Measurements from ENCODE around the gene C8B.

Gene C8B

DNA sequence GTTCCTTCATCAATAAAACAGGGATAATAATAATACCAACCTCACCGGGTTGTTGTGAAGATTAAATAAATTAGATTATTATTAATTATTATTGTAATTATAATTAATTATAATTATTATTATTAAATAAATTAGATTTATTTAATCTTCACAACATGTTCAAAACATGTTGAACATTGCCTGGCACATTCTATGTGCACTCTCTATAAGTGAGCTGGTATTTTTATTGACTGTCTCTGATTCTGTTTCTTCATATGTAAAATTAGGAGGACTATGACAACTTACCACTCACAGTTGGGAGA, 834 bp upstream of the C8B start:
- no peak for TF ChIP-seq POLR2AphosphoS5 (IDR thresholded peaks at IDR 0.05; ENCODE audit: low read depth, low read length)
- no peak for TF ChIP-seq TAF1 (IDR thresholded peaks at IDR 0.05; ENCODE audit: borderline replicate concordance, insufficient read depth, low read length)
- TF ChIP-seq, protein P1, sequence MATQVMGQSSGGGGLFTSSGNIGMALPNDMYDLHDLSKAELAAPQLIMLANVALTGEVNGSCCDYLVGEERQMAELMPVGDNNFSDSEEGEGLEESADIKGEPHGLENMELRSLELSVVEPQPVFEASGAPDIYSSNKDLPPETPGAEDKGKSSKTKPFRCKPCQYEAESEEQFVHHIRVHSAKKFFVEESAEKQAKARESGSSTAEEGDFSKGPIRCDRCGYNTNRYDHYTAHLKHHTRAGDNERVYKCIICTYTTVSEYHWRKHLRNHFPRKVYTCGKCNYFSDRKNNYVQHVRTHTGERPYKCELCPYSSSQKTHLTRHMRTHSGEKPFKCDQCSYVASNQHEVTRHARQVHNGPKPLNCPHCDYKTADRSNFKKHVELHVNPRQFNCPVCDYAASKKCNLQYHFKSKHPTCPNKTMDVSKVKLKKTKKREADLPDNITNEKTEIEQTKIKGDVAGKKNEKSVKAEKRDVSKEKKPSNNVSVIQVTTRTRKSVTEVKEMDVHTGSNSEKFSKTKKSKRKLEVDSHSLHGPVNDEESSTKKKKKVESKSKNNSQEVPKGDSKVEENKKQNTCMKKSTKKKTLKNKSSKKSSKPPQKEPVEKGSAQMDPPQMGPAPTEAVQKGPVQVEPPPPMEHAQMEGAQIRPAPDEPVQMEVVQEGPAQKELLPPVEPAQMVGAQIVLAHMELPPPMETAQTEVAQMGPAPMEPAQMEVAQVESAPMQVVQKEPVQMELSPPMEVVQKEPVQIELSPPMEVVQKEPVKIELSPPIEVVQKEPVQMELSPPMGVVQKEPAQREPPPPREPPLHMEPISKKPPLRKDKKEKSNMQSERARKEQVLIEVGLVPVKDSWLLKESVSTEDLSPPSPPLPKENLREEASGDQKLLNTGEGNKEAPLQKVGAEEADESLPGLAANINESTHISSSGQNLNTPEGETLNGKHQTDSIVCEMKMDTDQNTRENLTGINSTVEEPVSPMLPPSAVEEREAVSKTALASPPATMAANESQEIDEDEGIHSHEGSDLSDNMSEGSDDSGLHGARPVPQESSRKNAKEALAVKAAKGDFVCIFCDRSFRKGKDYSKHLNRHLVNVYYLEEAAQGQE (IDR thresholded peaks at IDR 0.05; ENCODE audit: insufficient read depth in 1 of 2, low read depth in 2 of 2, low read length in 2 of 2), result no peak
- no peak for TF ChIP-seq SIN3A (IDR thresholded peaks at IDR 0.05; ENCODE audit: borderline replicate concordance, insufficient read depth, low read length)
- TF ChIP-seq FOXP2 (optimal IDR thresholded peaks at IDR 0.05; ENCODE audit: borderline replicate concordance, extremely low read depth, extremely low read length, insufficient read depth), result no peak

DNA sequence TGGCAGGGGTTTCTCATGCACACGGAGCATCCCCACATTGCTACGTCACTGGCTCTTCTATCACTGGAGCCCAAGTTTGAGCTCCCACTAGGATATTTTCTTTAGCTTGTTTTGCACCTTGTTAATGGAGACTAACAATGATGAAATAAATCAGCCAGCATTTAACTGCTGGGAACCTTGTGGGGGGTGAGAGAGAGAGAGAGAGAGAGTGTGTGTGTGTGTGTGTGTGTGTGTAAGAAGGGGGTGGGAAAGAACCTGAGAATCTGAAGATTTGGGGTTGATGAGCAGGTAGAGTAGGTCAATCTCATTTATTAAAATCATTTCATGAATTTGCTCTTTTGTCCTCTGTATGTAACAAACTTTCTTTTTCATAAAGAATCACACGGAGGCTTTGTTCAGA, 624 bp downstream of the C8B start:
- no peak for TF ChIP-seq SIN3A (IDR thresholded peaks at IDR 0.05; ENCODE audit: borderline replicate concordance, insufficient read depth, low read length)
- TF ChIP-seq, protein P1 (IDR thresholded peaks at IDR 0.05; ENCODE audit: insufficient read depth in 1 of 2, low read depth in 2 of 2, low read length in 2 of 2), result no peak
- TF ChIP-seq POLR2AphosphoS5 (IDR thresholded peaks at IDR 0.05; ENCODE audit: low read depth, low read length), result no peak
- TF ChIP-seq FOXP2 (optimal IDR thresholded peaks at IDR 0.05; ENCODE audit: borderline replicate concordance, extremely low read depth, extremely low read length, insufficient read depth), result no peak
- TF ChIP-seq TAF1 (IDR thresholded peaks at IDR 0.05; ENCODE audit: borderline replicate concordance, insufficient read depth, low read length), result no peak

DNA sequence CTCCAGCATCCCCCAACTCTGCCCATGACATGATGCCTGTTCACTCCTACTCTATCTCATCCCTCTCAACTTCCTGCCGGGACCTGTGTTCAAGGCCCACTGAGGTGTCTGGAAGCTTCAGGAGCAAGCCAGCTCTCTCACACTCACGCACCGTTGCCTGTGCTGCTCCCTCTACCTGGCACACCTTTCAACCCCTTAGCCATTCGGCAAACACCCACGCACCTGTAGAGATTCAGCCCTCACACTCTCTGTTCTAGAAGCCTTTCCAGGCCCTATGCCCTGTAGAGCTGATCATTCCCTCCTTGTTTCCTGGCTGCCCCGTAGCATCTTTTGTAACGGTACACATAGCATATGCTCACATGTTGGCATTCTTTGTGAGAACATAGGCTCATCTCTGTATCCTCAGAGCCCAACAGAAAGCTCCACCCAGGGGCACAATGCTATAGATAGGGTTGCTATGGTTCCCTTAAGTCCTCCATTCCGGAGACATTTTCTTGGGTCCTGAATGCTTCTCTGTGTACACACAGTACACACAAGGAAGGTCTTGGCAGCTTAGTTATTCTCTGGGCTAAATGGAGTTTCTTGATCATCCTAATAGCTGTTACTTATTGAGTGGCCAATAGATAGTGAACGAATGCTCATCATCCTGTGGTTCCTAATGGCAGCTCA, 1.3 kb downstream of the C8B start:
- TF ChIP-seq, protein P1 (IDR thresholded peaks at IDR 0.05; ENCODE audit: insufficient read depth in 1 of 2, low read depth in 2 of 2, low read length in 2 of 2), result no peak
- TF ChIP-seq FOXP2 (optimal IDR thresholded peaks at IDR 0.05; ENCODE audit: borderline replicate concordance, extremely low read depth, extremely low read length, insufficient read depth) (no peak), POLR2AphosphoS5 (IDR thresholded peaks at IDR 0.05; ENCODE audit: low read depth, low read length) (no peak), SIN3A (IDR thresholded peaks at IDR 0.05; ENCODE audit: borderline replicate concordance, insufficient read depth, low read length) (no peak), TAF1 (IDR thresholded peaks at IDR 0.05; ENCODE audit: borderline replicate concordance, insufficient read depth, low read length) (no peak)

DNA sequence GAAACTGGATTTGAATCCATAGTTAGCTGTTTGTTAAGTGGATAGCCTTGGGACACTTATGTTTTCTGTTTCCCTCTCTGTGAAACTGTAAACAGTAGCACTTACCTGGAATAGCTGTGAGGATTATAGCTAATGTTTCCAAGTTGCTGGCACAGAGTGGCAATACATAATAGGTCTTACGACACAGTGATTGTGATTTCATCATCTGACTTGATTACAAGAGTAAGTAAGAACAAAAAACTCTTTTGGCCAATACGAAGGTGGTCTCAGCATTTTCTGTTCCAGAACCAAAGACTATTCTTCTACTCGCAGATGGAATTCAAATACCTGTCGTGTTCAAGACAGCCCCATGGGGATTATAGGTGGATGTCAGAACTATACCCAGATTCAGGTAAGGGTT, 2.1 kb downstream of the C8B start:
- no peak for TF ChIP-seq POLR2AphosphoS5 (IDR thresholded peaks at IDR 0.05; ENCODE audit: low read depth, low read length)
- no peak for TF ChIP-seq FOXP2 (optimal IDR thresholded peaks at IDR 0.05; ENCODE audit: borderline replicate concordance, extremely low read depth, extremely low read length, insufficient read depth)
- TF ChIP-seq, protein P1 (IDR thresholded peaks at IDR 0.05; ENCODE audit: insufficient read depth in 1 of 2, low read depth in 2 of 2, low read length in 2 of 2), result no peak
- no peak for TF ChIP-seq TAF1 (IDR thresholded peaks at IDR 0.05; ENCODE audit: borderline replicate concordance, insufficient read depth, low read length)
- TF ChIP-seq SIN3A (IDR thresholded peaks at IDR 0.05; ENCODE audit: borderline replicate concordance, insufficient read depth, low read length), result no peak
